ENCODE measurements around the gene TCF4.

- no peak for TF ChIP-seq CTCF (IDR thresholded peaks at IDR 0.05)
- no peak for TF ChIP-seq POLR2A (IDR thresholded peaks at IDR 0.05)
Observed at GRCh38 chr18:55440988-55441387, 147.0 kb downstream of the TCF4 start.
